SK-N-SH treated with all-trans-retinoic acid at 6 μM for 48 hours (cell line): ENCODE measurements around the gene WASF2.

ENCODE experiments used
- ATAC-seq: fragments of 200-7000 bp; cut with Tn5 transposase; 3 replicates; pipeline ENCODE4 v1.9.1; 2020; ENCODE audit warnings: mild to moderate bottlenecking, moderate library complexity
- ARNTL ChIP-seq: fragments of 450-650 bp; formaldehyde crosslinking; IDR thresholded peaks from 2 replicates; pipeline ENCODE4 v1.5.0; 2020; ENCODE audit warnings: low read depth, mild to moderate bottlenecking, moderate library complexity, borderline replicate concordance
- BACH2 ChIP-seq: fragments of 250-450 bp; sonication (Bioruptor Pico); IDR thresholded peaks from 2 replicates; pipeline ENCODE4 v1.9.0; 2021; ENCODE audit warnings: mild to moderate bottlenecking, borderline replicate concordance
- CSDC2 ChIP-seq: fragments of 250-450 bp; sonication (Bioruptor Pico); IDR thresholded peaks from 2 replicates; pipeline ENCODE4 v1.5.0; 2020; ENCODE audit warnings: mild to moderate bottlenecking, moderate library complexity
- ESRRG ChIP-seq: fragments of 250-450 bp; sonication (Bioruptor Pico); IDR thresholded peaks from 2 replicates; pipeline ENCODE4 v1.6.1; 2021; ENCODE audit warnings: mild to moderate bottlenecking
- GLIS3 ChIP-seq: fragments of 250-450 bp; sonication (Bioruptor Pico); IDR thresholded peaks from 2 replicates; pipeline ENCODE4 v1.5.0; 2020; ENCODE audit warnings: mild to moderate bottlenecking, moderate library complexity
- ISL1 ChIP-seq: fragments of 250-450 bp; sonication (Bioruptor Pico); IDR thresholded peaks from 2 replicates; pipeline ENCODE4 v2.1.2; 2022; ENCODE audit warnings: mild to moderate bottlenecking, moderate library complexity
- OSR1 ChIP-seq: fragments of 250-450 bp; sonication (Bioruptor Pico); IDR thresholded peaks from 2 replicates; pipeline ENCODE4 v1.8.0; 2022; ENCODE audit warnings: moderate library complexity, mild to moderate bottlenecking, inconsistent platforms
- RARB ChIP-seq: fragments of 250-450 bp; sonication (Bioruptor Pico); IDR thresholded peaks from 2 replicates; pipeline ENCODE4 v1.8.0; 2021; ENCODE audit warnings: mild to moderate bottlenecking, moderate library complexity
- SNAI2 ChIP-seq: fragments of 250-450 bp; sonication (Bioruptor Pico); IDR thresholded peaks from 2 replicates; pipeline ENCODE4 v1.5.0; 2020; ENCODE audit warnings: mild to moderate bottlenecking, moderate library complexity
- TCF4 ChIP-seq: fragments of 250-450 bp; sonication (Bioruptor Pico); IDR thresholded peaks from 2 replicates; pipeline ENCODE4 v1.8.0; 2021; ENCODE audit warnings: mild to moderate bottlenecking, moderate library complexity, borderline replicate concordance
- ZFP3 ChIP-seq: fragments of 250-450 bp; sonication (Bioruptor Pico); IDR thresholded peaks from 2 replicates; pipeline ENCODE4 v1.5.0; 2020; ENCODE audit warnings: mild to moderate bottlenecking, moderate library complexity
- ZFP30 ChIP-seq: fragments of 450-650 bp; formaldehyde crosslinking; IDR thresholded peaks from 2 replicates; pipeline ENCODE4 v1.5.0; 2022; ENCODE audit warnings: mild to moderate bottlenecking, moderate library complexity
- ZNF565 ChIP-seq: fragments of 450-650 bp; formaldehyde crosslinking; conservative IDR thresholded peaks from 2 replicates; pipeline ENCODE4 v1.5.0; 2020; ENCODE audit warnings: low read depth, mild to moderate bottlenecking, moderate library complexity
- ZNF70 ChIP-seq: fragments of 450-650 bp; formaldehyde crosslinking; IDR thresholded peaks from 2 replicates; pipeline ENCODE4 v1.5.0; 2020; ENCODE audit warnings: mild to moderate bottlenecking, moderate library complexity
- ZNF8 ChIP-seq: fragments of 450-650 bp; formaldehyde crosslinking; IDR thresholded peaks from 2 replicates; pipeline ENCODE4 v1.5.0; 2020; ENCODE audit warnings: mild to moderate bottlenecking, moderate library complexity
- TF ChIP-seq, protein P1 (sequence below): fragments of 250-450 bp; sonication (Bioruptor Pico); IDR thresholded peaks from 2 replicates; pipeline ENCODE4 v1.5.0; 2020; ENCODE audit warnings: mild to moderate bottlenecking, moderate library complexity
- TF ChIP-seq, protein P2 (sequence below): fragments of 250-450 bp; sonication (Bioruptor Pico); IDR thresholded peaks from 2 replicates; pipeline ENCODE4 v1.8.0; 2020; ENCODE audit warnings: mild to moderate bottlenecking, moderate library complexity, borderline replicate concordance
- TF ChIP-seq, protein P3 (sequence below): fragments of 250-450 bp; sonication (Bioruptor Pico); IDR thresholded peaks from 2 replicates; pipeline ENCODE4 v1.5.1; 2021; ENCODE audit warnings: mild to moderate bottlenecking, moderate library complexity
- TF ChIP-seq, protein P4 (sequence below): fragments of 250-450 bp; sonication (Bioruptor Pico); IDR thresholded peaks from 2 replicates; pipeline ENCODE4 v1.5.1; 2020; ENCODE audit warnings: low read depth, mild to moderate bottlenecking, moderate library complexity
- TF ChIP-seq, protein P5 (sequence below): fragments of 250-450 bp; sonication (Bioruptor Pico); IDR thresholded peaks from 2 replicates; pipeline ENCODE4 v1.8.0; 2021; ENCODE audit warnings: low read depth, mild to moderate bottlenecking, moderate library complexity, borderline replicate concordance

The WASF2 gene

DNA sequence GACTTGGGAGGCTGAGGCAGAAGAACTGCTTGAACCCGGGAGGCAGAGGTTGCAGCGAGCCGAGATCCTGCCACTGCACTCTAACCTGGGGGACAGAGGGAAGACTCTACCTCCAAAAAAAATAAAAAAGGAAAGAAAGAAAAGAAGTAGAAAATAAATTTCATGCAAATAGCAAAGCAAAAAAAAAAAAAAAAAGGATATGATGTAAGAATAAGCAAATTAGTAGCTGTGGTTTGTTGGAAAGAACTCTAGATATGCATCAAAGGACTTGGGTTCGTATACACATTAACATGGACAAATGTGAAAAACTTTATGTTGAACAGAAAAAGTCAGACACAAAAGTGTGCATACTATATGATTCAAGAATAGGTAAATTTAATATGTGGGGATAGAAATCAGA lies 11.9 kb downstream of the WASF2 start:
- ATAC-seq: no peak
- TF ChIP-seq ZNF70 (no peak), SNAI2 (CRISPR knock-in tag) (no peak), ARNTL (CRISPR knock-in tag) (no peak), ZFP3 (CRISPR knock-in tag) (no peak), TCF4 (no peak), RARB (CRISPR knock-in tag) (no peak), BACH2 (CRISPR knock-in tag) (no peak), OSR1 (CRISPR knock-in tag) (no peak)
- TF ChIP-seq, protein P1, sequence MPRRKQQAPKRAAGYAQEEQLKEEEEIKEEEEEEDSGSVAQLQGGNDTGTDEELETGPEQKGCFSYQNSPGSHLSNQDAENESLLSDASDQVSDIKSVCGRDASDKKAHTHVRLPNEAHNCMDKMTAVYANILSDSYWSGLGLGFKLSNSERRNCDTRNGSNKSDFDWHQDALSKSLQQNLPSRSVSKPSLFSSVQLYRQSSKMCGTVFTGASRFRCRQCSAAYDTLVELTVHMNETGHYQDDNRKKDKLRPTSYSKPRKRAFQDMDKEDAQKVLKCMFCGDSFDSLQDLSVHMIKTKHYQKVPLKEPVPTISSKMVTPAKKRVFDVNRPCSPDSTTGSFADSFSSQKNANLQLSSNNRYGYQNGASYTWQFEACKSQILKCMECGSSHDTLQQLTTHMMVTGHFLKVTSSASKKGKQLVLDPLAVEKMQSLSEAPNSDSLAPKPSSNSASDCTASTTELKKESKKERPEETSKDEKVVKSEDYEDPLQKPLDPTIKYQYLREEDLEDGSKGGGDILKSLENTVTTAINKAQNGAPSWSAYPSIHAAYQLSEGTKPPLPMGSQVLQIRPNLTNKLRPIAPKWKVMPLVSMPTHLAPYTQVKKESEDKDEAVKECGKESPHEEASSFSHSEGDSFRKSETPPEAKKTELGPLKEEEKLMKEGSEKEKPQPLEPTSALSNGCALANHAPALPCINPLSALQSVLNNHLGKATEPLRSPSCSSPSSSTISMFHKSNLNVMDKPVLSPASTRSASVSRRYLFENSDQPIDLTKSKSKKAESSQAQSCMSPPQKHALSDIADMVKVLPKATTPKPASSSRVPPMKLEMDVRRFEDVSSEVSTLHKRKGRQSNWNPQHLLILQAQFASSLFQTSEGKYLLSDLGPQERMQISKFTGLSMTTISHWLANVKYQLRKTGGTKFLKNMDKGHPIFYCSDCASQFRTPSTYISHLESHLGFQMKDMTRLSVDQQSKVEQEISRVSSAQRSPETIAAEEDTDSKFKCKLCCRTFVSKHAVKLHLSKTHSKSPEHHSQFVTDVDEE (CRISPR knock-in tag): no peak
- TF ChIP-seq, protein P2, sequence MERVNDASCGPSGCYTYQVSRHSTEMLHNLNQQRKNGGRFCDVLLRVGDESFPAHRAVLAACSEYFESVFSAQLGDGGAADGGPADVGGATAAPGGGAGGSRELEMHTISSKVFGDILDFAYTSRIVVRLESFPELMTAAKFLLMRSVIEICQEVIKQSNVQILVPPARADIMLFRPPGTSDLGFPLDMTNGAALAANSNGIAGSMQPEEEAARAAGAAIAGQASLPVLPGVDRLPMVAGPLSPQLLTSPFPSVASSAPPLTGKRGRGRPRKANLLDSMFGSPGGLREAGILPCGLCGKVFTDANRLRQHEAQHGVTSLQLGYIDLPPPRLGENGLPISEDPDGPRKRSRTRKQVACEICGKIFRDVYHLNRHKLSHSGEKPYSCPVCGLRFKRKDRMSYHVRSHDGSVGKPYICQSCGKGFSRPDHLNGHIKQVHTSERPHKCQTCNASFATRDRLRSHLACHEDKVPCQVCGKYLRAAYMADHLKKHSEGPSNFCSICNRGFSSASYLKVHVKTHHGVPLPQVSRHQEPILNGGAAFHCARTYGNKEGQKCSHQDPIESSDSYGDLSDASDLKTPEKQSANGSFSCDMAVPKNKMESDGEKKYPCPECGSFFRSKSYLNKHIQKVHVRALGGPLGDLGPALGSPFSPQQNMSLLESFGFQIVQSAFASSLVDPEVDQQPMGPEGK (CRISPR knock-in tag): no peak

DNA sequence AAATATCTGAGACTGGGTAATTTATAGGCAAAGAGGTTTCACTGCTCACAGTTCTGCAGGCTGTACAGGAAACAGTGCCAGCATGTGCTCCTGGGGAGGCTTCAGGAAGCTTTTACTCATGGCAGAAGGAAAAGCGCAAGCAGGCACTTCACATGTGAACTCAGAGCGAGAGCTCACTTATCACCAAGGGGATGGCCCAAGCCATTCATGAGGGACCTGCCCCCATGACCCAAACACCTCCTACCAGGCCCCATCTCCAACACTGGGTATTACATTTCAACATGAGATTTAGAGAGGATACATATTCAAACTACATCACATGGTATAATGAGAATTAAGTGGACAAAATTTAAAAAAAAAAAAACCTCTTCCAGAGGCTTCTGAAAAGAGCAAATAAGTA lies 13.7 kb downstream of the WASF2 start:
- TF ChIP-seq ZNF70 (no peak), GLIS3 (CRISPR knock-in tag) (no peak), ZFP3 (CRISPR knock-in tag) (no peak), ISL1 (CRISPR knock-in tag) (no peak), OSR1 (CRISPR knock-in tag) (no peak), ZNF565 (CRISPR knock-in tag) (no peak), CSDC2 (CRISPR knock-in tag) (no peak), TCF4 (no peak), BACH2 (CRISPR knock-in tag) (no peak)
- TF ChIP-seq, protein P3, sequence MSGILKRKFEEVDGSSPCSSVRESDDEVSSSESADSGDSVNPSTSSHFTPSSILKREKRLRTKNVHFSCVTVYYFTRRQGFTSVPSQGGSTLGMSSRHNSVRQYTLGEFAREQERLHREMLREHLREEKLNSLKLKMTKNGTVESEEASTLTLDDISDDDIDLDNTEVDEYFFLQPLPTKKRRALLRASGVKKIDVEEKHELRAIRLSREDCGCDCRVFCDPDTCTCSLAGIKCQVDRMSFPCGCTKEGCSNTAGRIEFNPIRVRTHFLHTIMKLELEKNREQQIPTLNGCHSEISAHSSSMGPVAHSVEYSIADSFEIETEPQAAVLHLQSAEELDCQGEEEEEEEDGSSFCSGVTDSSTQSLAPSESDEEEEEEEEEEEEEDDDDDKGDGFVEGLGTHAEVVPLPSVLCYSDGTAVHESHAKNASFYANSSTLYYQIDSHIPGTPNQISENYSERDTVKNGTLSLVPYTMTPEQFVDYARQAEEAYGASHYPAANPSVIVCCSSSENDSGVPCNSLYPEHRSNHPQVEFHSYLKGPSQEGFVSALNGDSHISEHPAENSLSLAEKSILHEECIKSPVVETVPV: no peak
- TF ChIP-seq, protein P1 (CRISPR knock-in tag): no peak
- TF ChIP-seq, protein P2 (CRISPR knock-in tag): no peak
- ATAC-seq: no peak

DNA sequence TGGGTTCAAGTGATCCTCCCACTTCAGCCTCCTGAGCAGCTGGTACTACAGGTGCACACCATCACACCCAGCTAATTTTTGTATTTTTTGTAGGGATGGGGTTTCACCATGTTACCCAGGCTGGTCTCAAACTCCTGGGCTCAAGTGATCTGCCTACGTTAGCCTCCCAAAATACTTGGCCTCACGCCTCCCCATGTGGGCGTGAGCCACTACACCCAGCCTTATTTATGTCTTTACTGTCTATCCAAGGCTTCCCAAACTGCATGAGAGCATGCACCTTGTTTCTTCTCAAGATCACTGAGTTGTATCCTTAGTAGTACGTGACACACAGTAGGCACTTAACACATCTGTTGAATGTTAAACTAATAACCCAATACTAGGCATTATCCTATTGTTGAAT lies 14.2 kb downstream of the WASF2 start:
- no peak for ATAC-seq
- no peak for TF ChIP-seq ZFP3 (CRISPR knock-in tag)
- TF ChIP-seq ZFP30 (CRISPR knock-in tag): no peak
- no peak for TF ChIP-seq ZNF70
- no peak for TF ChIP-seq ZNF565 (CRISPR knock-in tag)
- no peak for TF ChIP-seq TCF4
- TF ChIP-seq OSR1 (CRISPR knock-in tag): no peak
- TF ChIP-seq ESRRG (CRISPR knock-in tag): no peak
- TF ChIP-seq GLIS3 (CRISPR knock-in tag): no peak
- TF ChIP-seq SNAI2 (CRISPR knock-in tag): no peak
- TF ChIP-seq, protein P4, sequence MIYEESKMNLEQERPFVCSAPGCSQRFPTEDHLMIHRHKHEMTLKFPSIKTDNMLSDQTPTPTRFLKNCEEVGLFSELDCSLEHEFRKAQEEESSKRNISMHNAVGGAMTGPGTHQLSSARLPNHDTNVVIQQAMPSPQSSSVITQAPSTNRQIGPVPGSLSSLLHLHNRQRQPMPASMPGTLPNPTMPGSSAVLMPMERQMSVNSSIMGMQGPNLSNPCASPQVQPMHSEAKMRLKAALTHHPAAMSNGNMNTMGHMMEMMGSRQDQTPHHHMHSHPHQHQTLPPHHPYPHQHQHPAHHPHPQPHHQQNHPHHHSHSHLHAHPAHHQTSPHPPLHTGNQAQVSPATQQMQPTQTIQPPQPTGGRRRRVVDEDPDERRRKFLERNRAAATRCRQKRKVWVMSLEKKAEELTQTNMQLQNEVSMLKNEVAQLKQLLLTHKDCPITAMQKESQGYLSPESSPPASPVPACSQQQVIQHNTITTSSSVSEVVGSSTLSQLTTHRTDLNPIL (CRISPR knock-in tag): no peak
- no peak for TF ChIP-seq BACH2 (CRISPR knock-in tag)
- TF ChIP-seq ZNF8 (CRISPR knock-in tag): no peak
- TF ChIP-seq, protein P2 (CRISPR knock-in tag): no peak
- TF ChIP-seq, protein P5, sequence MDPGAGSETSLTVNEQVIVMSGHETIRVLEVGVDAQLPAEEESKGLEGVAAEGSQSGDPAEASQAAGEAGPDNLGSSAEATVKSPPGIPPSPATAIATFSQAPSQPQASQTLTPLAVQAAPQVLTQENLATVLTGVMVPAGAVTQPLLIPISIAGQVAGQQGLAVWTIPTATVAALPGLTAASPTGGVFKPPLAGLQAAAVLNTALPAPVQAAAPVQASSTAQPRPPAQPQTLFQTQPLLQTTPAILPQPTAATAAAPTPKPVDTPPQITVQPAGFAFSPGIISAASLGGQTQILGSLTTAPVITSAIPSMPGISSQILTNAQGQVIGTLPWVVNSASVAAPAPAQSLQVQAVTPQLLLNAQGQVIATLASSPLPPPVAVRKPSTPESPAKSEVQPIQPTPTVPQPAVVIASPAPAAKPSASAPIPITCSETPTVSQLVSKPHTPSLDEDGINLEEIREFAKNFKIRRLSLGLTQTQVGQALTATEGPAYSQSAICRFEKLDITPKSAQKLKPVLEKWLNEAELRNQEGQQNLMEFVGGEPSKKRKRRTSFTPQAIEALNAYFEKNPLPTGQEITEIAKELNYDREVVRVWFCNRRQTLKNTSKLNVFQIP (CRISPR knock-in tag): no peak
